Fibroblast of lung (primary cell): ENCODE results near the gene EXOC3. TPM values are rescaled to one million over a fixed set of nuclear protein-coding genes. Genes with fewer than 3 reads are reported as not detected.
"Not testable (repeated sequence)": the region's sequence is repeated elsewhere in the genome, so short reads cannot be mapped to it uniquely, and the experiment has no call there.

ENCODE experiments used
- DNase-seq, 2 donors: peaks; one replicate each; pipeline versions ENCODE4 v3.0.0 to v3.0.0-alpha.2; 2010; ENCODE audit warnings: low read depth in 2 of 2
- H2AFZ ChIP-seq: 2 replicates; pipeline ENCODE4 v1.5.1; 2012; ENCODE audit warnings: low read length, control low read depth, inconsistent platforms
- H3K27ac ChIP-seq: 2 replicates; pipeline ENCODE4 v1.5.1; 2011; ENCODE audit warnings: low read length, control low read depth; ENCODE audit not compliant: insufficient read depth
- H3K27me3 ChIP-seq: 2 replicates; pipeline ENCODE4 v1.5.1; 2011; ENCODE audit warnings: mild to moderate bottlenecking, low read length; ENCODE audit not compliant: control insufficient read depth, insufficient read depth
- H3K36me3 ChIP-seq: 2 replicates; pipeline ENCODE4 v1.5.1; 2011; ENCODE audit warnings: low read length; ENCODE audit not compliant: control insufficient read depth, insufficient read depth
- H3K4me1 ChIP-seq: 2 replicates; pipeline ENCODE4 v1.5.1; 2011; ENCODE audit warnings: low read length; ENCODE audit not compliant: control insufficient read depth, insufficient read depth; ENCODE audit errors: extremely low read depth
- H3K4me2 ChIP-seq: 2 replicates; pipeline ENCODE4 v1.5.1; 2011; ENCODE audit warnings: low read length, control low read depth; ENCODE audit not compliant: insufficient read depth; ENCODE audit errors: extremely low read depth
- H3K4me3 ChIP-seq, 4 experiments: fragments of 200-600 bp in 1 of 4; sonication (generic) in 1 of 4; replicated peaks in 1 of 4; 2 replicates each; pipeline ENCODE4 v1.5.1; 2011 to 2016; ENCODE audit warnings: low read length in 4 of 4, low read depth in 3 of 4, mild to moderate bottlenecking in 3 of 4, control low read depth in 2 of 4, inconsistent platforms in 1 of 4, mixed read lengths in 1 of 4; ENCODE audit not compliant: insufficient read depth in 1 of 4; ENCODE audit errors: control extremely low read depth in 1 of 4
- H3K79me2 ChIP-seq: 2 replicates; pipeline ENCODE4 v1.5.1; 2012; ENCODE audit warnings: mild to moderate bottlenecking, low read length, inconsistent platforms; ENCODE audit not compliant: control insufficient read depth, insufficient read depth
- H3K9ac ChIP-seq: 2 replicates; pipeline ENCODE4 v1.5.1; 2011; ENCODE audit warnings: mild to moderate bottlenecking, low read length, control low read depth; ENCODE audit not compliant: insufficient read depth
- H3K9me3 ChIP-seq: 2 replicates; pipeline ENCODE4 v1.5.1; 2012; ENCODE audit warnings: low read depth, low read length; ENCODE audit not compliant: control insufficient read depth, insufficient read depth
- H4K20me1 ChIP-seq: 2 replicates; pipeline ENCODE4 v1.5.1; 2011; ENCODE audit warnings: low read length; ENCODE audit not compliant: control insufficient read depth, insufficient read depth; ENCODE audit errors: extremely low read depth
- CTCF ChIP-seq, 2 donors: IDR thresholded peaks in 1 of 2; conservative IDR thresholded peaks in 1 of 2; 1 replicate in 1 of 2; 2 replicates in 1 of 2; pipeline ENCODE4 v1.5.1; 2011 to 2012; ENCODE audit warnings: low read length in 2 of 2, control low read depth in 1 of 2, inconsistent platforms in 1 of 2, low read depth in 1 of 2, mild to moderate bottlenecking in 1 of 2
- EZH2 ChIP-seq: IDR thresholded peaks from 2 replicates; pipeline ENCODE4 v1.5.1; 2012; ENCODE audit warnings: low read length, control low read depth, mild to moderate bottlenecking; ENCODE audit errors: missing control alignments
- polyA plus RNA-seq, 2 donors: library from polyadenylated mRNA; depleted of rRNA in 1 of 2; stranded (reverse) in 1 of 2; unstranded in 1 of 2; fragments of >200 nt; gene quantifications; 2 replicates each; pipeline ENCODE4 v1.2.1, GENCODE V29; 2011 to 2012; ENCODE audit warnings: missing spikeins in 1 of 2
- total RNA-seq: library from RNA; depleted of rRNA; stranded (reverse); fragments of >200 nt; gene quantifications from 2 replicates; pipeline ENCODE4 v1.2.1, GENCODE V29; 2014

Gene EXOC3
- total and polyA plus RNA-seq, 2 donors (not counting 1 experiment from before 2014, with no cell fraction given) = 19.9 to 34.5 TPM

DNA sequence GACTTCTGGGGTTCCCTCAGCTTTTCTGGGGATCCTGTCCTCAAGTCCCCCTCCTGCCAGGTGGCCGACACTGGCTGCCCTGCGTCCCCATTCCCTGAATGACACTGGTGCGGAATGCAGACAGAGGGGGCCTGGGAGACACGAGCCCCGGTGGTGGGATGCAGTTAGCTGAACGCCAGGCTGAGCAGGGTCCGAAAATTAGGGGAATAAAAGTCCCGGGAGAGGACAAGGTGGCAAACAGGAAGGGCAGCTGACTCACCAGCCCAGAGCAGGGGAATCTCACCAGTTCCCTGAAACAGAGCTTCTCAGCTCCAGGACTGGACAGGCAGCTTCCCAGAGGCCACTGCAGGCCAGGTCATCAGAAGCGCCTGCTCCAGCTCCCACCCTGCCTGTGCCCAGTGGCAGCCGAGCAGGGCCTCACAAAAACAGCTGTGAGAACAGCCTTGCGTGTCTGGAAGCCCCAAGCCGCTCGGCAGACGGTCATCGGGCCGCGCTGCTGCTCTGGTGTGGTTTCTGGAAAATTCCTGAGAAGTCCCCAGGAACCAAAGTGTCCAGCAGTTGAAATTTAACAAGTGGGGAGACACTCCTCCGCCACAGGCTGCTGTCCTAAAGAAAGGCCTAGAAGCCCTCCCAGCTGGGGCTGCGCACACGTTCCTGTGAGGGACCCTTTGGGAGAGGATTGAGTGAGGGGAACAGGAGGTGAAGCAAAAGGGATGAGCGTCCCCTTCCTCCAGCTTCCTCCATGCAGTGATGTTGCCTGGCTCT is 47.6 kb upstream of the EXOC3 start:
- TF ChIP-seq EZH2 (no peak), CTCF (conservative IDR thresholded peaks at IDR 0.05 in 1 of 2, IDR thresholded peaks at IDR 0.05 in 1 of 2; ENCODE audit: low read depth in 1 of 2, low read length in 2 of 2) (no peak)
- peak overlapping the region; percentile 94 for H3K27ac ChIP-seq

GRCh38 chr5:395921-396530 is 47.0 kb upstream of the EXOC3 start:
- Histone ChIP-seq H3K4me2 (no peak overlapping the region), H3K4me1 (peaks cover 43% of the 10 kb centered on the region), H4K20me1 (no peaks in the 10 kb centered on the region), H2AFZ (no peak overlapping the region), H3K36me3 (peaks cover 1% of the 10 kb centered on the region), H3K9ac (peak overlapping the region; percentile 57), H3K27me3 (no peaks in the 10 kb centered on the region), H3K79me2 (peaks cover 9% of the 10 kb centered on the region), H3K9me3 (no peaks in the 10 kb centered on the region), H3K27ac (peak overlapping the region; percentile 94), H3K4me3 (no peak overlapping the region)
- no peak for DNase-seq
- no peak for TF ChIP-seq EZH2
- TF ChIP-seq CTCF (conservative IDR thresholded peaks at IDR 0.05 in 1 of 2, IDR thresholded peaks at IDR 0.05 in 1 of 2; ENCODE audit: low read depth in 1 of 2, low read length in 2 of 2) = no peak

More for the DNA sequence above, 47.6 kb upstream of the EXOC3 start:
- Histone ChIP-seq H3K36me3 (peaks cover 1% of the 10 kb centered on the region), H3K4me2 (peak overlapping the region; percentile 70), H3K9ac (peak overlapping the region; percentile 57), H3K79me2 (peaks cover 9% of the 10 kb centered on the region), H3K4me3 (no peak overlapping the region), H3K4me1 (peaks cover 38% of the 10 kb centered on the region), H4K20me1 (no peaks in the 10 kb centered on the region), H2AFZ (no peak overlapping the region), H3K27me3 (no peaks in the 10 kb centered on the region), H3K9me3 (no peaks in the 10 kb centered on the region)
- DNase-seq = peak; percentile 68 to 78

GRCh38 chr5:396531-396961 is 46.4 kb upstream of the EXOC3 start:
- TF ChIP-seq CTCF (conservative IDR thresholded peaks at IDR 0.05 in 1 of 2, IDR thresholded peaks at IDR 0.05 in 1 of 2; ENCODE audit: low read depth in 1 of 2, low read length in 2 of 2) (no peak), EZH2 (no peak)
- Histone ChIP-seq H3K27ac (peak overlapping the region; percentile 94), H3K9ac (peak overlapping the region; percentile 57), H3K4me3 (no peak overlapping the region), H3K27me3 (no peaks in the 10 kb centered on the region), H3K4me2 (no peak overlapping the region), H3K79me2 (peaks cover 9% of the 10 kb centered on the region), H4K20me1 (no peaks in the 10 kb centered on the region), H3K9me3 (no peaks in the 10 kb centered on the region), H3K4me1 (peaks cover 47% of the 10 kb centered on the region), H3K36me3 (peaks cover 2% of the 10 kb centered on the region), H2AFZ (no peak overlapping the region)
- no peak for DNase-seq

DNA sequence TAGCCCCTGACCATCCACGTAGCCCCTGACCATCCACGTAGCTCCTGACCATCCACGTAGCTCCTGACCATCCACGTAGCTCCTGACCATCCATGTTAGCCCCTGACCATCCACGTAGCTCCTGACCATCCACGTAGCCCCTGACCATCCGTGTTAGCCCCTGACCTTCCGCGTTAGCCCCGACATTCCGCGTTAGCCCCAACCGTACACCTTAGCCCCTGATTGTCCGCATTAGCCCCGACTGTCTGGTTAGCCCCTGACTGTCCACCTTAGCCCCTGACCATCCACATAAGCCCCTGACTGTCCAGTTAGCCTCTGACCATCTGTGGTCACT is 44.9 kb upstream of the EXOC3 start:
- Histone ChIP-seq H3K27ac (peak overlapping the region; percentile 100), H3K4me1 (peaks cover 47% of the 10 kb centered on the region)
- H3K27me3 ChIP-seq, H2AFZ ChIP-seq, H3K4me3 ChIP-seq, H3K9me3 ChIP-seq, H4K20me1 ChIP-seq, H3K36me3 ChIP-seq, H3K4me2 ChIP-seq, H3K79me2 ChIP-seq, H3K9ac ChIP-seq, DNase-seq: not testable (repeated sequence)
